ENCODE measurements around the gene SPDYC. TPM values are rescaled to one million over a fixed set of nuclear protein-coding genes. Genes with fewer than 3 reads are reported as not detected.

The SPDYC gene
- total RNA-seq, 1 experiment from 2014 or later, result 1.2 TPM

DNA sequence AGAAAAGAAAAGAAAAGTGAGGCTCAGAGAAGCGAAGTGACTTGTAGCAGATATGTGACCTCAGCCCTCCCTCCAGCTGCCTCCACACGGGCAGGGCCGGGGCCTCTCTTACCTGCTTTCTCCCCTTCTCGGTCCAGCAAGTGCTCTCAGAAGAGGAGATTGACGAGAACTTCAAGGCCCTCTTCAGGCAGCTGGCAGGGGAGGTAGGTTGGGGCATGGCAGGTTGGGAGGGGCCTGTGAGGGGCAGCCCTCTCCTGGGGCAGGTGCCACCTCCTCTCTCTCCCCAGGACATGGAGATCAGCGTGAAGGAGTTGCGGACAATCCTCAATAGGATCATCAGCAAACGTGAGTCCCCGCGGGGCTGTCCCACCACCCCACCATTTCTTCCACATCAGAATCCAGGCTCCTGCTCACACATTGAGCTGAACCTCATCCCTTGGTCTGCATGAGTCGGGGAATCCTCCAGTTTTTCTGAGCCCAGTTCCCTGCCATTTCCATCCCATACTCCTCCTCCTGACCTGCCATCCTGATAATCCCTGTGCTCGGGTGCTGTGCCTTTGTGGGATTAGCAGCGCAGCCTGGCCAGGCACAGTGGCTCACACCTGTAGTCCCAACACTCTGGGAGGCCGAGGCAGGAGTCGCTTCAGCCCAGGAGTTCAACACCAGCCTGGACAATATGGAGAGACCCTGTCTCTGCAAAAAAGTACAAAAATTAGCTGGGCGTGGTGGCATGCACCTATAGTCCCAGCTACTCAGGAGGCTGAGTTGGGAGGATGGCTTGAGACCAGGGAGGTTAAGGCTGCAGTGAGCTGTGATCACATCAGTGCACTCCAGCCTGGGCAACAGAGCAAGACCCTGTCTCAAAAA, 38.1 kb downstream of the SPDYC start:
- no peaks in the 10 kb centered on the region for H3K27me3 ChIP-seq (ENCODE audit: insufficient read depth, low read length)
- H3K9me3 ChIP-seq (ENCODE audit: control insufficient read depth in 1 of 2, insufficient read depth in 1 of 2, low read depth in 1 of 2, low read length in 2 of 2), result no peaks in the 10 kb centered on the region
- ChIA-PET CTCF (interaction anchor here (0.7 kb wide), 1 partner anchor 27 kb away, joined by 3 read pairs; the partner anchor contains the start of gene CAPN1), POLR2A (no interaction called here), RAD21 (ENCODE audit: low non-redundant PET in 1 of 2, low total read pairs in 2 of 2, uncharacterized antibody in 2 of 2, unreplicated experiment in 2 of 2) (no interaction called here)
- TF ChIP-seq ELF1 (IDR thresholded peaks at IDR 0.05; ENCODE audit: borderline replicate concordance, low read depth) (no peak), JUND (IDR thresholded peaks at IDR 0.05) (no peak), SRF (IDR thresholded peaks at IDR 0.05; ENCODE audit: low read depth) (no peak), SIN3A (IDR thresholded peaks at IDR 0.05; ENCODE audit: low read depth) (no peak), EZH2phosphoT487 (IDR thresholded peaks at IDR 0.05; ENCODE audit: borderline replicate concordance) (no peak), EGR1 (IDR thresholded peaks at IDR 0.05; ENCODE audit: low read depth) (no peak), CEBPB (IDR thresholded peaks at IDR 0.05; ENCODE audit: low read depth) (no peak), POLR2A (IDR thresholded peaks at IDR 0.05; ENCODE audit: borderline replicate concordance, extremely low read depth, insufficient read depth, insufficient read length) (no peak), POLR2AphosphoS5 (IDR thresholded peaks at IDR 0.05; ENCODE audit: low read depth, low read length) (no peak)
- TF ChIP-seq, protein P1, sequence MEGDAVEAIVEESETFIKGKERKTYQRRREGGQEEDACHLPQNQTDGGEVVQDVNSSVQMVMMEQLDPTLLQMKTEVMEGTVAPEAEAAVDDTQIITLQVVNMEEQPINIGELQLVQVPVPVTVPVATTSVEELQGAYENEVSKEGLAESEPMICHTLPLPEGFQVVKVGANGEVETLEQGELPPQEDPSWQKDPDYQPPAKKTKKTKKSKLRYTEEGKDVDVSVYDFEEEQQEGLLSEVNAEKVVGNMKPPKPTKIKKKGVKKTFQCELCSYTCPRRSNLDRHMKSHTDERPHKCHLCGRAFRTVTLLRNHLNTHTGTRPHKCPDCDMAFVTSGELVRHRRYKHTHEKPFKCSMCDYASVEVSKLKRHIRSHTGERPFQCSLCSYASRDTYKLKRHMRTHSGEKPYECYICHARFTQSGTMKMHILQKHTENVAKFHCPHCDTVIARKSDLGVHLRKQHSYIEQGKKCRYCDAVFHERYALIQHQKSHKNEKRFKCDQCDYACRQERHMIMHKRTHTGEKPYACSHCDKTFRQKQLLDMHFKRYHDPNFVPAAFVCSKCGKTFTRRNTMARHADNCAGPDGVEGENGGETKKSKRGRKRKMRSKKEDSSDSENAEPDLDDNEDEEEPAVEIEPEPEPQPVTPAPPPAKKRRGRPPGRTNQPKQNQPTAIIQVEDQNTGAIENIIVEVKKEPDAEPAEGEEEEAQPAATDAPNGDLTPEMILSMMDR (IDR thresholded peaks at IDR 0.05 in 2 of 3, conservative IDR thresholded peaks at IDR 0.05 in 1 of 3; ENCODE audit: borderline replicate concordance in 1 of 3, insufficient read depth in 1 of 3, low read depth in 2 of 3, low read length in 2 of 3), result no peak
- no peaks in the 10 kb centered on the region for H4K20me1 ChIP-seq (ENCODE audit: insufficient read depth)
- no peak overlapping the region for H3K4me2 ChIP-seq (ENCODE audit: low read length)
- no peak overlapping the region for H3K4me3 ChIP-seq (replicated peaks in 1 of 2; ENCODE audit: low read depth in 1 of 2, low read length in 2 of 2)
- H3K27ac ChIP-seq (ENCODE audit: low read depth, low read length), result no peak overlapping the region
- no peaks in the 10 kb centered on the region for H3K9me2 ChIP-seq (ENCODE audit: insufficient read depth)
- H2AFZ ChIP-seq (ENCODE audit: low read depth, low read length, poor library complexity, severe bottlenecking), result no peak overlapping the region
- no peak for DNase-seq (ENCODE audit: low read depth, low spot score)
- H3K79me2 ChIP-seq (ENCODE audit: insufficient read depth, low read length), result no peaks in the 10 kb centered on the region
- intact Hi-C loops (cut with micrococcal nuclease), result no loop called here
- no peak for ATAC-seq
- no peak overlapping the region for H3K9ac ChIP-seq (ENCODE audit: low read length)
- H3K36me3 ChIP-seq (ENCODE audit: control insufficient read depth in 1 of 2, insufficient read depth in 2 of 2, low read length in 2 of 2), result peaks cover 17 to 62% of the 10 kb centered on the region in 2 experiments
- H3K4me1 ChIP-seq (ENCODE audit: control insufficient read depth in 1 of 2, insufficient read depth in 2 of 2, low read length in 2 of 2), result peaks cover 0 to 3% of the 10 kb centered on the region in 2 experiments; a peak in 1 of 4 replicates
- BruUV-seq (replicated peaks), result no TSS peak

All from HCT116 (cell line).